ENCODE measurements around the gene RNF183.

- TF ChIP-seq POLR2A (IDR thresholded peaks at IDR 0.05) (no peak), CTCF (IDR thresholded peaks at IDR 0.05 in 8 of 11, conservative IDR thresholded peaks at IDR 0.05 in 3 of 11) (no peak)
These were observed 12.9 kb upstream of the RNF183 start for GRCh38 chr9:113316030-113316429.

Measured in spleen (tissue), 7 donors.